WTC11 (cell line): ENCODE measurements around the gene SYNPO. TPM values are rescaled to one million over a fixed set of nuclear protein-coding genes. Genes with fewer than 3 reads are reported as not detected.

Source experiments
- ATAC-seq: fragments of 200-7000 bp; cut with Tn5 transposase; 2 replicates; pipeline ENCODE4 v1.10.0; 2021; ENCODE audit warnings: mild to moderate bottlenecking, moderate library complexity
- CTCF ChIA-PET: fragments of 300-600 bp; sonication (Branson Sonifier 250); formaldehyde crosslinking; loops from one replicate; lab custom pipeline; 2021; ENCODE audit warnings: antibody characterized with exemption; lab: Charles Lee
- POLR2A ChIA-PET: fragments of 350-600 bp; sonication (Branson Sonifier 250); formaldehyde crosslinking; loops from one replicate; lab custom pipeline; 2021; ENCODE audit warnings: antibody characterized with exemption; lab: Charles Lee
- DNase-seq: peaks from one replicate; pipeline ENCODE4 v3.0.0; 2021; ENCODE audit warnings: low spot score
- H3K27ac Mint-ChIP-seq: 2 replicates; pipeline ENCODE4 v1.8.0; 2021; ENCODE audit warnings: mixed read lengths
- H3K27me3 Mint-ChIP-seq: 2 replicates; pipeline ENCODE4 v1.8.0; 2021; ENCODE audit warnings: low read depth, mild to moderate bottlenecking, moderate library complexity, mixed read lengths
- H3K36me3 Mint-ChIP-seq: 2 replicates; pipeline ENCODE4 v1.8.0; 2021; ENCODE audit warnings: mixed read lengths
- H3K4me1 Mint-ChIP-seq: 2 replicates; pipeline ENCODE4 v1.8.0; 2022; ENCODE audit warnings: mixed read lengths
- H3K4me3 Mint-ChIP-seq: 2 replicates; pipeline ENCODE4 v1.8.0; 2021; ENCODE audit warnings: mild to moderate bottlenecking, moderate library complexity, mixed read lengths
- H3K9me3 Mint-ChIP-seq: 2 replicates; pipeline ENCODE4 v1.8.0; 2021; ENCODE audit warnings: mixed read lengths
- CBFB ChIP-seq: sonication (generic); formaldehyde crosslinking; IDR thresholded peaks from 2 replicates; pipeline ENCODE4 v1.8.1; 2022; ENCODE audit warnings: mild to moderate bottlenecking, low read depth, missing genetic modification reagents
- CREM ChIP-seq: sonication (generic); formaldehyde crosslinking; IDR thresholded peaks from 2 replicates; pipeline ENCODE4 v1.8.1; 2022; ENCODE audit warnings: mild to moderate bottlenecking, missing genetic modification reagents, moderate library complexity
- FOXK1 ChIP-seq: sonication (generic); formaldehyde crosslinking; IDR thresholded peaks from 2 replicates; pipeline ENCODE4 v1.8.0; 2022; ENCODE audit warnings: mild to moderate bottlenecking, moderate library complexity, missing genetic modification reagents
- FOXP1 ChIP-seq: sonication (generic); formaldehyde crosslinking; IDR thresholded peaks from 2 replicates; pipeline ENCODE4 v1.8.0; 2022; ENCODE audit warnings: missing genetic modification reagents, mild to moderate bottlenecking, moderate library complexity, borderline replicate concordance
- GABPB1 ChIP-seq: sonication (generic); formaldehyde crosslinking; IDR thresholded peaks from 2 replicates; pipeline ENCODE4 v1.8.1; 2023; ENCODE audit warnings: mild to moderate bottlenecking, missing genetic modification reagents
- HMGA2 ChIP-seq: fragments of 250-450 bp; sonication (Bioruptor Pico); IDR thresholded peaks from 2 replicates; pipeline ENCODE4 v1.4.0; 2021; ENCODE audit warnings: mild to moderate bottlenecking, moderate library complexity
- TEAD4 ChIP-seq: sonication (generic); formaldehyde crosslinking; IDR thresholded peaks from 2 replicates; pipeline ENCODE4 v1.8.0; 2022; ENCODE audit warnings: mild to moderate bottlenecking, missing genetic modification reagents
- ZNF396 ChIP-seq: fragments of 250-450 bp; sonication (Bioruptor Pico); IDR thresholded peaks from 2 replicates; pipeline ENCODE4 v1.8.0; 2021; ENCODE audit warnings: mild to moderate bottlenecking, moderate library complexity, borderline replicate concordance
- total RNA-seq: library from RNA; stranded (reverse); gene quantifications from 3 replicates; pipeline ENCODE4 v1.2.3, GENCODE V29; 2021
- TF ChIP-seq, protein P1 (sequence below): sonication (generic); formaldehyde crosslinking; IDR thresholded peaks from 2 replicates; pipeline ENCODE4 v1.8.0; 2023; ENCODE audit warnings: mild to moderate bottlenecking, missing genetic modification reagents
- TF ChIP-seq, protein P2 (sequence below): fragments of 250-450 bp; sonication (Bioruptor Pico); IDR thresholded peaks from 2 replicates; pipeline ENCODE4 v1.9.0; 2021; ENCODE audit warnings: moderate library complexity, mild to moderate bottlenecking, inconsistent platforms, borderline replicate concordance
- TF ChIP-seq, protein P3 (sequence below): sonication (generic); formaldehyde crosslinking; IDR thresholded peaks from 2 replicates; pipeline ENCODE4 v1.8.0; 2022; ENCODE audit warnings: mild to moderate bottlenecking, missing genetic modification reagents
- TF ChIP-seq, protein P4 (sequence below): sonication (generic); formaldehyde crosslinking; IDR thresholded peaks from 2 replicates; pipeline ENCODE4 v1.8.0; 2022; ENCODE audit warnings: mild to moderate bottlenecking, missing genetic modification reagents
- TF ChIP-seq, protein P5 (sequence below): sonication (generic); formaldehyde crosslinking; IDR thresholded peaks from 2 replicates; pipeline ENCODE4 v1.8.0; 2023; ENCODE audit warnings: missing genetic modification reagents, mild to moderate bottlenecking, borderline replicate concordance
- TF ChIP-seq, protein P6 (sequence below): fragments of 250-450 bp; sonication (Bioruptor Pico); conservative IDR thresholded peaks from 2 replicates; pipeline ENCODE4 v1.9.0; 2021; ENCODE audit warnings: mild to moderate bottlenecking
- TF ChIP-seq, protein P7 (sequence below): sonication (generic); formaldehyde crosslinking; IDR thresholded peaks from 2 replicates; pipeline ENCODE4 v1.8.1; 2023; ENCODE audit warnings: mild to moderate bottlenecking, missing genetic modification reagents
- TF ChIP-seq, protein P8 (sequence below): fragments of 200-600 bp; IDR thresholded peaks from 2 replicates; pipeline ENCODE4 v1.8.0; 2022; ENCODE audit warnings: antibody characterized with exemption

The SYNPO gene
- total RNA-seq, 1 experiment from 2014 or later: 2.1 TPM

DNA sequence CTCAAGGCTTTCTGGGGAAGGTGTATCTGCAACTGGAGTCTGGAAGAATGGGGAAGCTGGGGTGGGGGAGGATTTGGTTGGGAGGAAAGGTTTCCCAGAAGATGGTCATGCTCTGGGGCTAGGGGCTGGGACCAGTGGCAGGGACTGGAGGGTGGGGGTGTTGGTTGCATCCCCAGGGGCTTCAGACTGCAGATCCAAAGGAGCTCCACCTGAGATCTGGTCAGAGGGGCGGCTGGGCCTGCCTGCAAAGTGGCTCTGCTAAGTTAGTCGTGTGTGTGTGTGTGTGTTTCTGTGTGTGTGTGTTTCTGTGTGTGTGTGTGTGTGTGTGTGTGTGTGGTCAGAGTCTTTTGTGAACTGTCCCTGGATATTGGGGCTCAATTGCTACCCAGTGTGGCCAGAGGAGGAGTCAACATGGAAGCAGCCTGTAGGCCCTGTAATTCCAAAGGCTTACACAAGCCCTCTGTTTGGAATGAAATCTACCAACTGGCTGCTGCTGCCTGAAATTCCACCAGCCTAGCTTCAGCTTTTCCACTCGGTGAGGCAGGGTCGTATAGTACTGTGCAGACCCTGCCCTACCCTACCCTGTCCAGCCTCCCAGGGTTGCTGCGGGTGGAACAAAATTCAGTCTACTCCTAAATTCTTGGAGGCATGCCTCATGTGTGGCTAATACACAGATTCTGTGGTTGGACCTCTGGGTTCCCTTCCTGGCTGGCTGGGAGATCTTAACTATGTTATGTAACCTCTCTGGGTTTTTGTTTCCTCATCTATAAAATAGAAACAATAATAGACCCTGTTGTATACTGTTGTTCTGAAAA lies 12.5 kb upstream of the SYNPO start (continued):
- TF ChIP-seq, protein P1, sequence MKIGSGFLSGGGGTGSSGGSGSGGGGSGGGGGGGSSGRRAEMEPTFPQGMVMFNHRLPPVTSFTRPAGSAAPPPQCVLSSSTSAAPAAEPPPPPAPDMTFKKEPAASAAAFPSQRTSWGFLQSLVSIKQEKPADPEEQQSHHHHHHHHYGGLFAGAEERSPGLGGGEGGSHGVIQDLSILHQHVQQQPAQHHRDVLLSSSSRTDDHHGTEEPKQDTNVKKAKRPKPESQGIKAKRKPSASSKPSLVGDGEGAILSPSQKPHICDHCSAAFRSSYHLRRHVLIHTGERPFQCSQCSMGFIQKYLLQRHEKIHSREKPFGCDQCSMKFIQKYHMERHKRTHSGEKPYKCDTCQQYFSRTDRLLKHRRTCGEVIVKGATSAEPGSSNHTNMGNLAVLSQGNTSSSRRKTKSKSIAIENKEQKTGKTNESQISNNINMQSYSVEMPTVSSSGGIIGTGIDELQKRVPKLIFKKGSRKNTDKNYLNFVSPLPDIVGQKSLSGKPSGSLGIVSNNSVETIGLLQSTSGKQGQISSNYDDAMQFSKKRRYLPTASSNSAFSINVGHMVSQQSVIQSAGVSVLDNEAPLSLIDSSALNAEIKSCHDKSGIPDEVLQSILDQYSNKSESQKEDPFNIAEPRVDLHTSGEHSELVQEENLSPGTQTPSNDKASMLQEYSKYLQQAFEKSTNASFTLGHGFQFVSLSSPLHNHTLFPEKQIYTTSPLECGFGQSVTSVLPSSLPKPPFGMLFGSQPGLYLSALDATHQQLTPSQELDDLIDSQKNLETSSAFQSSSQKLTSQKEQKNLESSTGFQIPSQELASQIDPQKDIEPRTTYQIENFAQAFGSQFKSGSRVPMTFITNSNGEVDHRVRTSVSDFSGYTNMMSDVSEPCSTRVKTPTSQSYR (CRISPR knock-in tag): no peak
- TF ChIP-seq, protein P2, sequence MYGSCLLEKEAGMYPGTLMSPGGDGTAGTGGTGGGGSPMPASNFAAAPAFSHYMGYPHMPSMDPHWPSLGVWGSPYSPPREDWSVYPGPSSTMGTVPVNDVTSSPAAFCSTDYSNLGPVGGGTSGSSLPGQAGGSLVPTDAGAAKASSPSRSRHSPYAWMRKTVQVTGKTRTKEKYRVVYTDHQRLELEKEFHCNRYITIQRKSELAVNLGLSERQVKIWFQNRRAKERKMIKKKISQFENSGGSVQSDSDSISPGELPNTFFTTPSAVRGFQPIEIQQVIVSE (CRISPR knock-in tag): no peak
- TF ChIP-seq, protein P3, sequence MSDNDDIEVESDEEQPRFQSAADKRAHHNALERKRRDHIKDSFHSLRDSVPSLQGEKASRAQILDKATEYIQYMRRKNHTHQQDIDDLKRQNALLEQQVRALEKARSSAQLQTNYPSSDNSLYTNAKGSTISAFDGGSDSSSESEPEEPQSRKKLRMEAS (CRISPR knock-in tag): no peak
- TF ChIP-seq CBFB (CRISPR knock-in tag): no peak
- no peak for TF ChIP-seq CREM (CRISPR knock-in tag)
- no peak for TF ChIP-seq TEAD4
- TF ChIP-seq FOXP1 (CRISPR knock-in tag): no peak
- TF ChIP-seq FOXK1 (CRISPR knock-in tag): no peak
- TF ChIP-seq, protein P4, sequence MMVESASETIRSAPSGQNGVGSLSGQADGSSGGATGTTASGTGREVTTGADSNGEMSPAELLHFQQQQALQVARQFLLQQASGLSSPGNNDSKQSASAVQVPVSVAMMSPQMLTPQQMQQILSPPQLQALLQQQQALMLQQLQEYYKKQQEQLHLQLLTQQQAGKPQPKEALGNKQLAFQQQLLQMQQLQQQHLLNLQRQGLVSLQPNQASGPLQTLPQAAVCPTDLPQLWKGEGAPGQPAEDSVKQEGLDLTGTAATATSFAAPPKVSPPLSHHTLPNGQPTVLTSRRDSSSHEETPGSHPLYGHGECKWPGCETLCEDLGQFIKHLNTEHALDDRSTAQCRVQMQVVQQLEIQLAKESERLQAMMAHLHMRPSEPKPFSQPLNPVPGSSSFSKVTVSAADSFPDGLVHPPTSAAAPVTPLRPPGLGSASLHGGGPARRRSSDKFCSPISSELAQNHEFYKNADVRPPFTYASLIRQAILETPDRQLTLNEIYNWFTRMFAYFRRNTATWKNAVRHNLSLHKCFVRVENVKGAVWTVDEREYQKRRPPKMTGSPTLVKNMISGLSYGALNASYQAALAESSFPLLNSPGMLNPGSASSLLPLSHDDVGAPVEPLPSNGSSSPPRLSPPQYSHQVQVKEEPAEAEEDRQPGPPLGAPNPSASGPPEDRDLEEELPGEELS (CRISPR knock-in tag): no peak
- TF ChIP-seq ZNF396 (CRISPR knock-in tag): no peak
- TF ChIP-seq, protein P5, sequence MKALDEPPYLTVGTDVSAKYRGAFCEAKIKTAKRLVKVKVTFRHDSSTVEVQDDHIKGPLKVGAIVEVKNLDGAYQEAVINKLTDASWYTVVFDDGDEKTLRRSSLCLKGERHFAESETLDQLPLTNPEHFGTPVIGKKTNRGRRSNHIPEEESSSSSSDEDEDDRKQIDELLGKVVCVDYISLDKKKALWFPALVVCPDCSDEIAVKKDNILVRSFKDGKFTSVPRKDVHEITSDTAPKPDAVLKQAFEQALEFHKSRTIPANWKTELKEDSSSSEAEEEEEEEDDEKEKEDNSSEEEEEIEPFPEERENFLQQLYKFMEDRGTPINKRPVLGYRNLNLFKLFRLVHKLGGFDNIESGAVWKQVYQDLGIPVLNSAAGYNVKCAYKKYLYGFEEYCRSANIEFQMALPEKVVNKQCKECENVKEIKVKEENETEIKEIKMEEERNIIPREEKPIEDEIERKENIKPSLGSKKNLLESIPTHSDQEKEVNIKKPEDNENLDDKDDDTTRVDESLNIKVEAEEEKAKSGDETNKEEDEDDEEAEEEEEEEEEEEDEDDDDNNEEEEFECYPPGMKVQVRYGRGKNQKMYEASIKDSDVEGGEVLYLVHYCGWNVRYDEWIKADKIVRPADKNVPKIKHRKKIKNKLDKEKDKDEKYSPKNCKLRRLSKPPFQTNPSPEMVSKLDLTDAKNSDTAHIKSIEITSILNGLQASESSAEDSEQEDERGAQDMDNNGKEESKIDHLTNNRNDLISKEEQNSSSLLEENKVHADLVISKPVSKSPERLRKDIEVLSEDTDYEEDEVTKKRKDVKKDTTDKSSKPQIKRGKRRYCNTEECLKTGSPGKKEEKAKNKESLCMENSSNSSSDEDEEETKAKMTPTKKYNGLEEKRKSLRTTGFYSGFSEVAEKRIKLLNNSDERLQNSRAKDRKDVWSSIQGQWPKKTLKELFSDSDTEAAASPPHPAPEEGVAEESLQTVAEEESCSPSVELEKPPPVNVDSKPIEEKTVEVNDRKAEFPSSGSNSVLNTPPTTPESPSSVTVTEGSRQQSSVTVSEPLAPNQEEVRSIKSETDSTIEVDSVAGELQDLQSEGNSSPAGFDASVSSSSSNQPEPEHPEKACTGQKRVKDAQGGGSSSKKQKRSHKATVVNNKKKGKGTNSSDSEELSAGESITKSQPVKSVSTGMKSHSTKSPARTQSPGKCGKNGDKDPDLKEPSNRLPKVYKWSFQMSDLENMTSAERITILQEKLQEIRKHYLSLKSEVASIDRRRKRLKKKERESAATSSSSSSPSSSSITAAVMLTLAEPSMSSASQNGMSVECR (CRISPR knock-in tag): no peak
- no peak for TF ChIP-seq GABPB1
- TF ChIP-seq, all 79 proteins: peak for 0

DNA sequence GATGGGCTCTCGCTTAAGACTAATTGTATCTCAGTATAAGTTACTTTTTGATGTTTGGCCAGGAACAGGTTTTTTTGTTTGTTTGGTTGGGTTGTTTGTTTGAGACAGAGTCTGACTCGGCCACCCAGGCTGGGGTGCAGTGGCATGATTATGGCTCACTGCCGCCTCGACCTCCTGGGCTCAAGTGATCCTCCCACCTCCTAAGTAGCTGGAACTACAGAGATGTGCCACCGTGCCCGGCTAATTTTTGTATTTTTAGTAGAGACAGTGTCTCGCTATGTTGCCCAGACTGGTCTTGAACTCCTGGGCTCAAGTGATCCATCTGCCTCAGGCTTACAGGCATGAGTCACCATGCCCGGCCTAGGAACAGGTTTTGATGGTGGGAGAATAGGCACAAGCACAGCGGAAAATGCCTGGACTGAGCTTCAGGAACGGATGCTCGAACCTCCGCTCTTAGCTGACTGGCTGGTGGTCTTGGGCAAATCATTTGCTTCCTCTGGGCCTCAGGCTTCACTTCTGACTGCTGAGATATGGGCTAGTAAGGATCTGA lies 11.4 kb upstream of the SYNPO start:
- Mint-ChIP-seq H3K4me1 (peaks cover 5% of the 10 kb centered on the region), H3K27me3 (peaks cover 15% of the 10 kb centered on the region), H3K27ac (no peak overlapping the region), H3K9me3 (no peaks in the 10 kb centered on the region), H3K36me3 (no peaks in the 10 kb centered on the region), H3K4me3 (no peak overlapping the region)
- ChIA-PET POLR2A (no interaction called here), CTCF (interaction anchor here (1.6 to 2.9 kb wide), 2 partner anchors 15 to 27 kb away, joined by 4 to 12 read pairs; no protein-coding TSS in a partner anchor)
- ATAC-seq (no peak), DNase-seq (no peak)
- TF ChIP-seq, protein P6, sequence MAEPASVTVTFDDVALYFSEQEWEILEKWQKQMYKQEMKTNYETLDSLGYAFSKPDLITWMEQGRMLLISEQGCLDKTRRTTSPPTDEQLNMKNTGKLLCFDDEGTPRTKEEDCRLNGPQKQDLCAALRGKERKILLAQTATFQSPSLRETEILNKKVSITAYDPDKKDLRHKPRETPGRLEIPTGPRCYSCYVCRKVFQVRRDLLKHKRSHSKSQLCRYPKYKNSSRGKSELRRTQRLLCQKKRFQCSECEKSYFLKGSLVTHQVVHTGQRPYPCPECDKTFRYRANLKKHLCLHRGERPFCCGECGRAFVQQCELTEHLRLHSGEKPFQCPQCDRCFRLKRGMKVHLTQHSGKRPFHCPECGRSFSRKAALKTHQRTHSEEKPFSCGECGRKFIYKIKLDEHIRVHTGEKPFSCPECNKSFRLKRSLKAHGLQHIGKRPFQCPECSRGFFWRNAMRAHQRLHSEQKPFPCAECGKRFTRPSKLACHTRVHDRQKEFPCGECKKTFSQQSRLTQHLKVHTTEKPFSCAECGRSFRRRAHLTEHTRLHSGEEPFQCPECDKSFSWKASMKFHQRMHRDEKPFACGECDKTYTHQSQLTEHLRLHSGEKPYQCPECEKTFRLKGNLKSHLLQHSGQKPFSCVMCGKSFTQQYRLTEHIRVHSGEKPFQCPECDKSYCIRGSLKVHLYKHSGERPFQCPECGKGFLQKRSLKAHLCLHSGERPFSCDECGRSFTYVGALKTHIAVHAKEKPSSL (CRISPR knock-in tag): no peak
- TF ChIP-seq, protein P7, sequence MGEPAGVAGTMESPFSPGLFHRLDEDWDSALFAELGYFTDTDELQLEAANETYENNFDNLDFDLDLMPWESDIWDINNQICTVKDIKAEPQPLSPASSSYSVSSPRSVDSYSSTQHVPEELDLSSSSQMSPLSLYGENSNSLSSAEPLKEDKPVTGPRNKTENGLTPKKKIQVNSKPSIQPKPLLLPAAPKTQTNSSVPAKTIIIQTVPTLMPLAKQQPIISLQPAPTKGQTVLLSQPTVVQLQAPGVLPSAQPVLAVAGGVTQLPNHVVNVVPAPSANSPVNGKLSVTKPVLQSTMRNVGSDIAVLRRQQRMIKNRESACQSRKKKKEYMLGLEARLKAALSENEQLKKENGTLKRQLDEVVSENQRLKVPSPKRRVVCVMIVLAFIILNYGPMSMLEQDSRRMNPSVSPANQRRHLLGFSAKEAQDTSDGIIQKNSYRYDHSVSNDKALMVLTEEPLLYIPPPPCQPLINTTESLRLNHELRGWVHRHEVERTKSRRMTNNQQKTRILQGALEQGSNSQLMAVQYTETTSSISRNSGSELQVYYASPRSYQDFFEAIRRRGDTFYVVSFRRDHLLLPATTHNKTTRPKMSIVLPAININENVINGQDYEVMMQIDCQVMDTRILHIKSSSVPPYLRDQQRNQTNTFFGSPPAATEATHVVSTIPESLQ: no peak
- TF ChIP-seq HMGA2 (CRISPR knock-in tag): no peak
- TF ChIP-seq, protein P8, sequence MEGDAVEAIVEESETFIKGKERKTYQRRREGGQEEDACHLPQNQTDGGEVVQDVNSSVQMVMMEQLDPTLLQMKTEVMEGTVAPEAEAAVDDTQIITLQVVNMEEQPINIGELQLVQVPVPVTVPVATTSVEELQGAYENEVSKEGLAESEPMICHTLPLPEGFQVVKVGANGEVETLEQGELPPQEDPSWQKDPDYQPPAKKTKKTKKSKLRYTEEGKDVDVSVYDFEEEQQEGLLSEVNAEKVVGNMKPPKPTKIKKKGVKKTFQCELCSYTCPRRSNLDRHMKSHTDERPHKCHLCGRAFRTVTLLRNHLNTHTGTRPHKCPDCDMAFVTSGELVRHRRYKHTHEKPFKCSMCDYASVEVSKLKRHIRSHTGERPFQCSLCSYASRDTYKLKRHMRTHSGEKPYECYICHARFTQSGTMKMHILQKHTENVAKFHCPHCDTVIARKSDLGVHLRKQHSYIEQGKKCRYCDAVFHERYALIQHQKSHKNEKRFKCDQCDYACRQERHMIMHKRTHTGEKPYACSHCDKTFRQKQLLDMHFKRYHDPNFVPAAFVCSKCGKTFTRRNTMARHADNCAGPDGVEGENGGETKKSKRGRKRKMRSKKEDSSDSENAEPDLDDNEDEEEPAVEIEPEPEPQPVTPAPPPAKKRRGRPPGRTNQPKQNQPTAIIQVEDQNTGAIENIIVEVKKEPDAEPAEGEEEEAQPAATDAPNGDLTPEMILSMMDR: no peak
